Left ventricle myocardium superior (tissue), 1 donor: ENCODE data around the gene RAMP2. TPM values are rescaled to one million over a fixed set of nuclear protein-coding genes. Genes with fewer than 3 reads are reported as not detected.
"Not testable (repeated sequence)": the region's sequence is repeated elsewhere in the genome, so short reads cannot be mapped to it uniquely, and the experiment has no call there.

ENCODE experiments used
- ATAC-seq: fragments of 200-7000 bp; cut with Tn5 transposase; one replicate; pipeline ENCODE4 v1.9.1; 2020; ENCODE audit warnings: mild to moderate bottlenecking, moderate library complexity
- DNase-seq: peaks from one replicate; pipeline ENCODE4 v3.0.0-alpha.2; 2020
- intact Hi-C: fragments of 100-400 bp; cut with micrococcal nuclease; formaldehyde crosslinking; loops from one replicate; pipeline ENCODE4 v1.11.0; 2022
- total RNA-seq: library from RNA; stranded (reverse); fragmentation: NEBNext Ultra II Directional; extraction: Animal tissue kit (Norgen Biotek cat#: 25700); gene quantifications from one replicate; pipeline ENCODE4 v1.2.1, GENCODE V29; 2021
- donor health status: DM: no; HTN: yes; CAD: no; lungs with severe emphysema.

The RAMP2 gene
- total RNA-seq, 1 donor from 2014 or later, result 39.3 TPM

- intact Hi-C loops, result no loop called here
- no peak for DNase-seq
These were observed 5.1 kb downstream of the RAMP2 start for GRCh38 chr17:42766124-42766523.

GRCh38 chr17:42767512-42767911, 6.5 kb downstream of the RAMP2 start:
- no peak for DNase-seq
- intact Hi-C loops, result no loop called here
- ATAC-seq, result no peak

More at GRCh38 chr17:42766124-42766523, 5.1 kb downstream of the RAMP2 start:
- ATAC-seq, result no peak

GRCh38 chr17:42768006-42768405, 7.0 kb downstream of the RAMP2 start:
- ATAC-seq, intact Hi-C loops, DNase-seq: not testable (repeated sequence)

GRCh38 chr17:42769964-42770363, 8.9 kb downstream of the RAMP2 start:
- ATAC-seq, DNase-seq, intact Hi-C loops: not testable (repeated sequence)

GRCh38 chr17:42772945-42773289, 11.9 kb downstream of the RAMP2 start:
- intact Hi-C loops, result no loop called here
- ATAC-seq, result no peak
- no peak for DNase-seq

GRCh38 chr17:42773290-42774035, 12.4 kb downstream of the RAMP2 start, which contains the start of gene VPS25:
Gene VPS25 (plus strand): TSS chr17:42773449. CDS start chr17:42773476, 27 bp downstream.
- ATAC-seq (peak; percentile 96), DNase-seq (peak; percentile 82)
- intact Hi-C loops, result no loop called here

GRCh38 chr17:42774066-42774745, 13.2 kb downstream of the RAMP2 start:
- no peak for DNase-seq
- intact Hi-C loops, result no loop called here
- no peak for ATAC-seq

- no peak for ATAC-seq
- DNase-seq, result no peak
- intact Hi-C loops, result no loop called here
These were observed 14.6 kb downstream of the RAMP2 start for GRCh38 chr17:42775534-42776098.

GRCh38 chr17:42778570-42778969, 17.5 kb downstream of the RAMP2 start:
- intact Hi-C loops, result no loop called here
- DNase-seq (no peak), ATAC-seq (no peak)

- intact Hi-C loops, result no loop called here
- no peak for DNase-seq
- no peak for ATAC-seq
These were observed 18.4 kb downstream of the RAMP2 start for GRCh38 chr17:42779304-42779935.

- no peak for DNase-seq
- intact Hi-C loops, result no loop called here
- peak; percentile 57 for ATAC-seq
These were observed 19.2 kb downstream of the RAMP2 start, which contains the start of gene WNK4 for GRCh38 chr17:42779936-42780850. Gene WNK4 (plus strand): TSS chr17:42780610. CDS start chr17:42780699, 89 bp downstream.

GRCh38 chr17:42780851-42781638, 20.0 kb downstream of the RAMP2 start:
- ATAC-seq (no peak), DNase-seq (no peak)
- intact Hi-C loops, result no loop called here

- intact Hi-C loops, result no loop called here
- ATAC-seq (no peak), DNase-seq (no peak)
These were observed 20.7 kb downstream of the RAMP2 start for GRCh38 chr17:42781639-42782165.

GRCh38 chr17:42782166-42783061, 21.4 kb downstream of the RAMP2 start:
- intact Hi-C loops, result no loop called here
- DNase-seq (no peak), ATAC-seq (no peak)

GRCh38 chr17:42783062-42783790, 22.2 kb downstream of the RAMP2 start:
- intact Hi-C loops, result no loop called here
- ATAC-seq (no peak), DNase-seq (no peak)

- no peak for ATAC-seq
- intact Hi-C loops, result no loop called here
These were observed 22.7 kb downstream of the RAMP2 start for GRCh38 chr17:42783791-42784138.

More at GRCh38 chr17:42783791-42784138, 22.7 kb downstream of the RAMP2 start:
- DNase-seq, result no peak
